Measurements from ENCODE around the gene ARHGAP32.

ARHGAP32 gene

DNA sequence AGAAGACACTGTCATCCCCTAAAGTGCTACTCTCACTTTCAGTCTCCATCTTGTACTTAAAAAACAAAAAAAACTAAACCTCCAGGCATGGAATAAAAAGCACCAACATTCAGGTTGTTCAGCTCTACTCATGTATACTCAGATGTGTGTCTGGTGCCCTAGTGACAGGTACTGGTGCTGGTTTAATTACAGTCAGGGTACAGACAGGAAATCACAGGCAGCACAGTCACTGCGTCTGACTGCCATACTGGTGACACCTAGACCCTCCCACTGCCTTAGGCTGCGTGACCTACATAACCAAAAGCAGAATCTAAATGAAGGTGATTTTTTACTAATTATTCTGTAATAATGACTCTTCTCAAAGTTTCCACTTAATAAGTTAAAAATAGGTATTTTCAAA is at the start of gene ARHGAP32:
Gene ARHGAP32, minus strand, starts transcription at position 176 of the 400 bp plus-strand sequence. Its CDS starts 127 bp downstream, at position 49.
- Histone ChIP-seq H3K9me3 (ENCODE audit: control insufficient read depth in 5 of 5, low read length in 5 of 5) (no peaks in the 10 kb centered on the region), H3K4me3 (ENCODE audit: low read depth in 1 of 5, low read length in 5 of 5) (no peak within 1 kb of the TSS), H3K36me3 (ENCODE audit: control insufficient read depth in 5 of 5, insufficient read depth in 5 of 5, low read length in 5 of 5) (no peaks in the 10 kb centered on the region), H3K9ac (ENCODE audit: low read length in 5 of 5) (no peak within 1 kb of the TSS), H3K27ac (ENCODE audit: low read depth, low read length) (no peak within 1 kb of the TSS), H3K4me1 (ENCODE audit: control insufficient read depth in 5 of 5, insufficient read depth in 5 of 5, low read length in 5 of 5) (peaks cover 0 to 6% (median 0%) of the 10 kb centered on the region in 5 donors), H3K27me3 (ENCODE audit: control insufficient read depth in 5 of 5, insufficient read depth in 4 of 5, low read length in 5 of 5) (no peaks in the 10 kb centered on the region)

DNA sequence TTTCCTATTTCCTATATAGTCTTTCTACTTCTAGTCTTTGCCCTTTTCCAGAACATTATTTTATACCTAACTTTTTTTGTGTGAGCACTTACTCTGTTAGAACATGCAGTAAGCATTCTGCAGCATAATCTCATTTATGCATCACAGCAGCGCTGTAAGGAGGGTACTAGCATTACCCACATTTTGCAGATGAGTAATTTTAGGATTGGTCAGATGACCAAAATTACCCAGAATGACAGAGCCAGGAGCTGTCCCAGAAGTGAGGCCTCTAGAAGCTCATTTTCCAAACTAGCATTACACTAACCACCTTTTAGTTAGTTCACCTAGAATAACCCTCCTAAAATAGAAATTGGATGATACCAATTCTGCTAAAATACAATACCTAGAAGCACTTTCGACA is 47.1 kb upstream of the ARHGAP32 start:
- H3K36me3 ChIP-seq (ENCODE audit: control insufficient read depth in 5 of 5, insufficient read depth in 5 of 5, low read length in 5 of 5) = no peaks in the 10 kb centered on the region
- no peak overlapping the region for H3K27ac ChIP-seq (ENCODE audit: low read depth, low read length)
- no peak overlapping the region for H3K4me3 ChIP-seq (ENCODE audit: low read depth in 1 of 5, low read length in 5 of 5)
- no peaks in the 10 kb centered on the region for H3K9me3 ChIP-seq (ENCODE audit: control insufficient read depth in 5 of 5, low read length in 5 of 5)
- no peak overlapping the region for H3K9ac ChIP-seq (ENCODE audit: low read length in 5 of 5)
- no peaks in the 10 kb centered on the region for H3K27me3 ChIP-seq (ENCODE audit: control insufficient read depth in 5 of 5, insufficient read depth in 4 of 5, low read length in 5 of 5)
- H3K4me1 ChIP-seq (ENCODE audit: control insufficient read depth in 5 of 5, insufficient read depth in 5 of 5, low read length in 5 of 5) = no peaks in the 10 kb centered on the region

DNA sequence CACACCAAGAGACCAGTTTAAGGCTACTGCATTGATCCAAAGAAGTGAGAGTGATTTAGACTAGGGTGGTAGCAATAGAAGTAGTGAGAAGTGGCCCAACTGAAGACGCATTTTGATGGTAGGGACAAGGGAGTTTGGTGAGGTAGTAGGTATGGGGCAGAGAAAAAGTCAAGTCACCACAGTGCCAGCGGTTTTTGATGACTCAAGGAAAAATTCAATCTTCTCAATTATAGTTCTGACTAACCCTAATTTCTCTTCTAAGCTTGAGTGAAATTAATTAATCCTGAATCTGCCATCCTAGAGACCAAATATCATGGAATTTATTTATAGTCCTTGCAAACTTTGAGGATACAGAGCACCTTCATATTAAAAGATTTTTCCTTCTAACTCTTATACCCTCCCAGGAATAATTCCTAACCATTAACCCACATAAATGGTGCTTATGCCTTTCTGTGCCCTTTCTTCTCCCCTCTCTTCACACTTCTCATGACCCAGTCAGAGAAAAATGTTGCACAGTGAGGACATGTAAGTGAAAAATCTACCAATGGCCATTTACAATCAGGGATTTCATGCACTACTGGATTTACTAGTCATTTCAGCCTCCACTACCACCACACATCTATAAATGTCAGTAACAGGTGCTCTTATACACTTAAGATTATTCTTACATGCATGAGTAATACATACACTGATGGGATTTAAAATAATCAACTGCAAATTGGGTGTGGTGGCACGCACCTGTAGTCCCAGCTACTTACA is 45.9 kb upstream of the ARHGAP32 start:
- Histone ChIP-seq H3K9me3 (ENCODE audit: control insufficient read depth in 5 of 5, low read length in 5 of 5) (no peaks in the 10 kb centered on the region), H3K36me3 (ENCODE audit: control insufficient read depth in 5 of 5, insufficient read depth in 5 of 5, low read length in 5 of 5) (no peaks in the 10 kb centered on the region), H3K27me3 (ENCODE audit: control insufficient read depth in 5 of 5, insufficient read depth in 4 of 5, low read length in 5 of 5) (no peaks in the 10 kb centered on the region), H3K4me3 (ENCODE audit: low read depth in 1 of 5, low read length in 5 of 5) (no peak overlapping the region), H3K27ac (ENCODE audit: low read depth, low read length) (no peak overlapping the region), H3K9ac (ENCODE audit: low read length in 5 of 5) (no peak overlapping the region), H3K4me1 (ENCODE audit: control insufficient read depth in 5 of 5, insufficient read depth in 5 of 5, low read length in 5 of 5) (no peaks in the 10 kb centered on the region)

DNA sequence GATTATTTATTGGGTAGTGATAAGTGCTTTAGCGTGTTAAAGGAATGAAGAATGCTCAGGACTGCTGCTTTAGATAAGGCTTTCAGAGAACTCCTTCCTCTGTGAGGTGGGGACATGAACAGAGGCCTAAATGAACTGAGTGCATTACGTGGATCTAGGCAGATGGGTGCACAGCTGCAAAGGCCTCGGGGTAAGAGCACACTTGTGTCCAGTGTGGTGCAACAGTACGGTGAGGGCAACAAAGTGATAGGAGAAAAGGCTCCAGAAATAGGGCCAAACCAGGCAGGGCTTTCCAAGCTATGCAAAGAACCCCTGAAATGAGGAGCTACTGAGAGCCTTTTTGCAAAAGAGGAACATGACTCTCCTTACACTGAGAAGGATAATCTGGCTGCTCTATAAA is 45.3 kb upstream of the ARHGAP32 start:
- H3K27me3 ChIP-seq (ENCODE audit: control insufficient read depth in 5 of 5, insufficient read depth in 4 of 5, low read length in 5 of 5) = no peaks in the 10 kb centered on the region
- H3K4me3 ChIP-seq (ENCODE audit: low read depth in 1 of 5, low read length in 5 of 5) = no peak overlapping the region
- H3K4me1 ChIP-seq (ENCODE audit: control insufficient read depth in 5 of 5, insufficient read depth in 5 of 5, low read length in 5 of 5) = no peaks in the 10 kb centered on the region
- H3K9ac ChIP-seq (ENCODE audit: low read length in 5 of 5) = no peak overlapping the region
- H3K9me3 ChIP-seq (ENCODE audit: control insufficient read depth in 5 of 5, low read length in 5 of 5) = peaks cover 0 to 3% (median 0%) of the 10 kb centered on the region in 5 donors
- no peak overlapping the region for H3K27ac ChIP-seq (ENCODE audit: low read depth, low read length)
- H3K36me3 ChIP-seq (ENCODE audit: control insufficient read depth in 5 of 5, insufficient read depth in 5 of 5, low read length in 5 of 5) = no peaks in the 10 kb centered on the region

DNA sequence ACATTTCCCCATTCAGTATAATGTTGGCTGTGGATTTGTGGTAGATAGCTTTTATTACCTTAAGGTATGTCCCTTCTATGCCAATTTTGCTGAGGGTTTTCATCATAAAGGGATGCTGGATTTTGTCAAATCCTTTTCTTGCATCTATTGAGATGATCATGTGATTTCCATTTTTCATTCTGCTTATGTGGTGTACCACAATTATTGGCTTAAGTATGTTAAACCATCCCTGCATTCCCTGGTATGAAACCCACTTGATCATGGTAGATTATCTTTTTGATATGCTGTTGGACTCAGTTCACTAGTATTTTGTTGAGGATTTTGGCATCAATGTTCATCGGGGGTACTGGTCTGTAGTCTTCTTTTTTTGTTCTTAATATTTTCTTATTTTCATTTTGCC is 44.7 kb upstream of the ARHGAP32 start:
- no peaks in the 10 kb centered on the region for H3K36me3 ChIP-seq (ENCODE audit: control insufficient read depth in 5 of 5, insufficient read depth in 5 of 5, low read length in 5 of 5)
- H3K27me3 ChIP-seq (ENCODE audit: control insufficient read depth in 5 of 5, insufficient read depth in 4 of 5, low read length in 5 of 5) = no peaks in the 10 kb centered on the region
- no peak overlapping the region for H3K9ac ChIP-seq (ENCODE audit: low read length in 5 of 5)

DNA sequence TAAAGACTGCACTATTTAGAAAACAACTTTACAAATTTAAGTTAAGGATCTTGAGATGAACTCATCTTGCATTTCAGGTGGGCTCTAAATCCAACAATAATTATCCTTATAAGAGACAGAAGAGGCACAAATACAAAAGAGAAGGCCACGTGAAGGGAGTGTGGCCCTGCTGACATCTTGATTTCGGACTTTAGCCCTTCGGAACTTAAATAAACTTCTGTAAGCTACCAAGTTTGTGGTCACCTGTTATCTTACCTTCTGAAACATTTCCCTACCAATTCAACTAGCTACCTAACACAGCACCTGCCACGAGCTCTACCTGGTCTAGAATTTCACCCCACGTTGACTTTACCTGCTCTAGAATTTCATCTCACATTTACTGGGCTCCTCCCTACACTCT is 42.9 kb upstream of the ARHGAP32 start:
- Histone ChIP-seq H3K4me1 (ENCODE audit: control insufficient read depth in 5 of 5, insufficient read depth in 5 of 5, low read length in 5 of 5) (no peaks in the 10 kb centered on the region), H3K27ac (ENCODE audit: low read depth, low read length) (no peak overlapping the region), H3K36me3 (ENCODE audit: control insufficient read depth in 5 of 5, insufficient read depth in 5 of 5, low read length in 5 of 5) (no peaks in the 10 kb centered on the region), H3K9me3 (ENCODE audit: control insufficient read depth in 5 of 5, low read length in 5 of 5) (peaks cover 0 to 3% (median 0%) of the 10 kb centered on the region in 5 donors), H3K27me3 (ENCODE audit: control insufficient read depth in 5 of 5, insufficient read depth in 4 of 5, low read length in 5 of 5) (no peaks in the 10 kb centered on the region), H3K4me3 (ENCODE audit: low read depth in 1 of 5, low read length in 5 of 5) (no peak overlapping the region), H3K9ac (ENCODE audit: low read length in 5 of 5) (no peak overlapping the region)

More for the DNA sequence above, 44.7 kb upstream of the ARHGAP32 start:
- Histone ChIP-seq H3K4me1 (ENCODE audit: control insufficient read depth in 5 of 5, insufficient read depth in 5 of 5, low read length in 5 of 5) (no peaks in the 10 kb centered on the region), H3K27ac (ENCODE audit: low read depth, low read length) (no peak overlapping the region), H3K9me3 (ENCODE audit: control insufficient read depth in 5 of 5, low read length in 5 of 5) (peaks cover 0 to 3% (median 0%) of the 10 kb centered on the region in 5 donors), H3K4me3 (ENCODE audit: low read depth in 1 of 5, low read length in 5 of 5) (no peak overlapping the region)

DNA sequence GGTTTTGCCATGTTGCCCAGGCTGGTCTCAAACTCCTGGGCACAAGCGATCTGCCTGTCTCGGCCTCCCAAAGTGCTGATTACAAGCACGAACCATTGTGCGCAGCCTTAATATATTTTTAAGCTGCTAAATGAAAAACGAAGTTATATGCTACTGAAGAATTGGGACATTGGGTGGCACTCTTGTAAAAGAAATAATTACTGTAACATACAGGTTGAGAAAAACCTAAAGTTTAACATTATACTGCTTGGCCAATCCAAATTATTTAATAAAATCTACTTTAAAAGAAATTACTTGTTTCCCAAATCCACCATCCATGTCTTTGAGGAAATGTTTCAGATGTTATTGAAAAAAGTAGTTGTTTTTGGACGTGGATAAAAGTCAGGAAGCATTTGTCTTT is 37.9 kb upstream of the ARHGAP32 start:
- H3K4me1 ChIP-seq (ENCODE audit: control insufficient read depth in 5 of 5, insufficient read depth in 5 of 5, low read length in 5 of 5) = no peaks in the 10 kb centered on the region
- H3K4me3 ChIP-seq (ENCODE audit: low read depth in 1 of 5, low read length in 5 of 5) = no peak overlapping the region
- no peaks in the 10 kb centered on the region for H3K36me3 ChIP-seq (ENCODE audit: control insufficient read depth in 5 of 5, insufficient read depth in 5 of 5, low read length in 5 of 5)
- no peaks in the 10 kb centered on the region for H3K27me3 ChIP-seq (ENCODE audit: control insufficient read depth in 5 of 5, insufficient read depth in 4 of 5, low read length in 5 of 5)
- no peak overlapping the region for H3K27ac ChIP-seq (ENCODE audit: low read depth, low read length)
- no peak overlapping the region for H3K9ac ChIP-seq (ENCODE audit: low read length in 5 of 5)
- peaks cover 6 to 18% (median 11%) of the 10 kb centered on the region in 5 donors for H3K9me3 ChIP-seq (ENCODE audit: control insufficient read depth in 5 of 5, low read length in 5 of 5)

DNA sequence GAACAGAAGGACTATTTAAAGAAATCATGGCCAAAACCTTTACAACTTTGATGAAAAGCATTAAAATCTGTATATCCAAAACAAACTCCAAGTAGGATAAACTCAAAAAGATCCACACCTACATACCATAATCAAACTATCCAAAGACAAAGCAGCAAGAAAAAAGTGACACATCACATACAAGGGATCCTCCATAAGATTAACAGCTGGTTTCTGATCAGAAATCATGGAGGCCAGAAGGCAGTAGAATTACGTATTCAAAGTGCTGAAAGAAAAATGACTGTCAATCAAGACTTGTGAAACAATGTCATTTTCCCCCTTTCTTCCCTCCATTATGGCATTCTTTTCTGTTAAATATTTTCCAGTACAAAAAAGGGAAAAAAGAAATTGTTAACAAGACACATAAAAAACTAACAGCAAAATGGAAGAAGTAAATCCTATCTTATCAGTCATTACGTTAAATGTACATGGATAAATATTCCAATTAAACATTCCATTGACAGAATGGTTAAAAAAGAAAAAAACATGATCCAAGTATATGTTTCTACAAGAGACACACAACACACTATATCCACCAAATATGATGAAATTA is 34.2 kb upstream of the ARHGAP32 start:
- Histone ChIP-seq H3K9ac (ENCODE audit: low read length in 5 of 5) (no peak overlapping the region), H3K27ac (ENCODE audit: low read depth, low read length) (no peak overlapping the region), H3K9me3 (ENCODE audit: control insufficient read depth in 5 of 5, low read length in 5 of 5) (peaks cover 6 to 17% (median 11%) of the 10 kb centered on the region in 5 donors), H3K4me1 (ENCODE audit: control insufficient read depth in 5 of 5, insufficient read depth in 5 of 5, low read length in 5 of 5) (peaks cover 0 to 24% (median 10%) of the 10 kb centered on the region in 5 donors), H3K36me3 (ENCODE audit: control insufficient read depth in 5 of 5, insufficient read depth in 5 of 5, low read length in 5 of 5) (no peaks in the 10 kb centered on the region), H3K27me3 (ENCODE audit: control insufficient read depth in 5 of 5, insufficient read depth in 4 of 5, low read length in 5 of 5) (no peaks in the 10 kb centered on the region), H3K4me3 (ENCODE audit: low read depth in 1 of 5, low read length in 5 of 5) (no peak overlapping the region)

DNA sequence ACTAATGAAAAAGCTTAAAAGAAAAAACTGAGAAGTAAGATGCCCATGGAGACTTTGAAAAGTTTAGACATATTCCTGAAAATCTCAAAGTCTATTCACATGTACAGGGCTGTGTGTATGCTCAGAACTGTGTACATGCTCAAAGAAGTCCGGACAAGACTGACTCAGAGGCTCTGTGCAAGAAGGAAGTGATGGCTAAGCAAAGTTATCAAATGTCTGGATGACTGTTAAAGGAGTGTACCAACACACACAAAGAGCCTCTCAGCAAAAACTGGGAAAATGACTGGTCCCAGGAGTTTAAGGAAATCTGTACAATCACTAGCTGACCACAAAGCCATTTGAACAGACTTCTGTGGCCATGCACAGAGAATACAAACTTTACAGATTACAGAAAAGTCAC is 33.1 kb upstream of the ARHGAP32 start:
- Histone ChIP-seq H3K9me3 (ENCODE audit: control insufficient read depth in 5 of 5, low read length in 5 of 5) (peaks cover 6 to 17% (median 11%) of the 10 kb centered on the region in 5 donors), H3K36me3 (ENCODE audit: control insufficient read depth in 5 of 5, insufficient read depth in 5 of 5, low read length in 5 of 5) (no peaks in the 10 kb centered on the region), H3K27ac (ENCODE audit: low read depth, low read length) (no peak overlapping the region), H3K4me1 (ENCODE audit: control insufficient read depth in 5 of 5, insufficient read depth in 5 of 5, low read length in 5 of 5) (peaks cover 0 to 24% (median 10%) of the 10 kb centered on the region in 5 donors), H3K27me3 (ENCODE audit: control insufficient read depth in 5 of 5, insufficient read depth in 4 of 5, low read length in 5 of 5) (no peaks in the 10 kb centered on the region), H3K9ac (ENCODE audit: low read length in 5 of 5) (no peak overlapping the region), H3K4me3 (ENCODE audit: low read depth in 1 of 5, low read length in 5 of 5) (no peak overlapping the region)

DNA sequence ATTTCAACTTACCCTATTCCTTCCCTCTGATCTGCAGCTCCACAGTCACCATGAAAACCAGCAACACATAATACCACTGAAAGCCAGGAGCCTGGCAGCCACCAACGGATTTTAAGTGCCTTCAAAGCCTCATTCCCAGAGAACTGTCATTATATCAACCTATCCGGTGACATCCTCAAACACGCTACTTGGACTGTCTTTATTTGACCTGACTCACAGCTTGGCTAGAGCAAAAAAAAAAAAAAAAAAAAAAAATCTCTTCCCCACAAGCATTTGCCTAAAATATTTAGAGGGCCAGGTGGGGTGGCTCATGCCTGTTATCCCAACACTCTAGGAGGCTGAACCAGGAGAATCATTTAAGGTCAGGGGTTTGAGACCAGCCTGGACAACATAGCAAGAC is 32.4 kb upstream of the ARHGAP32 start:
- no peaks in the 10 kb centered on the region for H3K36me3 ChIP-seq (ENCODE audit: control insufficient read depth in 5 of 5, insufficient read depth in 5 of 5, low read length in 5 of 5)
- H3K9ac ChIP-seq (ENCODE audit: low read length in 5 of 5) = no peak overlapping the region
- H3K27ac ChIP-seq (ENCODE audit: low read depth, low read length) = no peak overlapping the region
- H3K27me3 ChIP-seq (ENCODE audit: control insufficient read depth in 5 of 5, insufficient read depth in 4 of 5, low read length in 5 of 5) = no peaks in the 10 kb centered on the region
- H3K4me1 ChIP-seq (ENCODE audit: control insufficient read depth in 5 of 5, insufficient read depth in 5 of 5, low read length in 5 of 5) = peaks cover 0 to 24% (median 10%) of the 10 kb centered on the region in 5 donors
- H3K9me3 ChIP-seq (ENCODE audit: control insufficient read depth in 5 of 5, low read length in 5 of 5) = peaks cover 6 to 17% (median 11%) of the 10 kb centered on the region in 5 donors
- H3K4me3 ChIP-seq (ENCODE audit: low read depth in 1 of 5, low read length in 5 of 5) = no peak overlapping the region
